ENCODE measurements around the gene NTM. TPM values are rescaled to one million over a fixed set of nuclear protein-coding genes. Genes with fewer than 3 reads are reported as not detected.

The NTM gene
- total and polyA plus RNA-seq, 4 experiments from 2014 or later = not detected

DNA sequence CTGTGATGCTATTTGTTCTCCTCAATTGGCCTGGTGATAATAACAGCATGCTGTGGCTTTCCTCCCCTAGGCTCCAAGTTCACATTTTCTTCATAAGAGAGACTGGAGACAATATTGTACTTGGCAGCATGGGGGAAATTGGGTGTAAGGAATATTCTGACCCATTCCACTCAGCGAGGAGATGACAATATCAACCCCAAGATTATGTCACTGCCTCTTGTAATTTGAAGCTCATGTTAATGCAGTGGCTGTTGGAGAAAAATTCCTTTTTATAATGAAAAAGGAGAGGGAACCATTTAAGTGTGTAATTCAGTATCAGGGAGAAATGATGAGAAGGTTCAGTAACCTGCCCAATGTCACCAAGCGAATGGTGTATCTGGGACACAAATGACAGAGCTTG lies 665.8 kb downstream of the NTM start:
- ChIA-PET CTCF (ENCODE audit: partially characterized antibody) (no interaction called here), POLR2A (ENCODE audit: partially characterized antibody) (no interaction called here)
- Mint-ChIP-seq H3K4me3 (no peak overlapping the region), H3K36me3 (no peaks in the 10 kb centered on the region), H3K27me3 (peaks cover 0 to 1% of the 10 kb centered on the region in 2 donors), H3K9me3 (peaks cover 0 to 5% (median 0%) of the 10 kb centered on the region in 8 donors), H3K27ac (no peak overlapping the region), H3K4me1 (no peaks in the 10 kb centered on the region)
- no peaks in the 10 kb centered on the region for H3K4me1 ChIP-seq (ENCODE audit: insufficient read depth, low read length)
- no peak overlapping the region for H3K4me3 ChIP-seq (ENCODE audit: low read length in 2 of 2)
- no peak for DNase-seq
- intact Hi-C loops (cut with micrococcal nuclease) = no loop called here
- no peak overlapping the region for H3K27ac ChIP-seq (ENCODE audit: low read depth, low read length)
- no peaks in the 10 kb centered on the region for H3K36me3 ChIP-seq (ENCODE audit: insufficient read depth, low read length)
- H3K9me3 ChIP-seq (ENCODE audit: control insufficient read depth in 1 of 2, low read length in 2 of 2) = no peaks in the 10 kb centered on the region
- no peaks in the 10 kb centered on the region for H3K27me3 ChIP-seq (ENCODE audit: insufficient read depth, low read length)

DNA sequence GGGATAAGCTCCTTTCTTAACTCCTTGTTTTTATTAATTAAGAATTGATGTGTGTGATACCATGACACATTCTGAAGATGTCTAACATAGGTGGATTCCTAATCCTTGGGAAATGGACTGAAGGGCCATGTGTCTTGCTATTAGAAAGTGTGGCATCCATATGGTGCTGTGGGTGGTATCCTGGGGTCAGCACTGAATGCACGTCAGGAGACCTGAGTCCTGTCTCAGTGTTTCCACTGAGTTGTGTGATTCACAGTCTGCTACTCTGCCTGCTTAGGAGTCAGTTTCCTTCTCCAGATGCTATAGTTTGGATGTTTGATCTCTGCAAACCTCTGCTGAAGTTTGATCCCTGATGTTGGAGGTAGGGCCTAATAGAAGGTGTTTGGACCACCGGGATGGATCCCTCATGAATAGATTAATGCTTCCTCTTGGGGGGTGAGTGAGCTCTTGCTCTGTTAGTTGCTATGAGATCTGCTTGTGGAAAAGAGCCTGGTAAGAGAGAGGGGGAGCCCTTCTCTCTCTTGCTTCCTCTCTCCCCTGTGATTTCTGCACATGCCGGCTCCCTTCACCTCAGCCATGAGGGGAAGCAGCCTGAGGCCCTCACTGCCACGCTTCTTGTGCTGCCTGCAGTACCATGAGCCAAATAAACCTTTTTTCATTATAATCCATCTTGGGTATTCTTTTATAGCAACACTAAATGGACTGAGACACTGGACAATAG lies 666.5 kb downstream of the NTM start:
- Mint-ChIP-seq H3K4me3 (no peak overlapping the region), H3K36me3 (no peaks in the 10 kb centered on the region), H3K4me1 (no peaks in the 10 kb centered on the region), H3K27me3 (peaks cover 0 to 1% of the 10 kb centered on the region in 2 donors), H3K27ac (no peak overlapping the region), H3K9me3 (peaks cover 0 to 3% (median 0%) of the 10 kb centered on the region in 8 donors)
- DNase-seq = no peak
- Histone ChIP-seq H3K4me3 (ENCODE audit: low read length in 2 of 2) (no peak overlapping the region), H3K27me3 (ENCODE audit: insufficient read depth, low read length) (no peaks in the 10 kb centered on the region), H3K36me3 (ENCODE audit: insufficient read depth, low read length) (no peaks in the 10 kb centered on the region), H3K9me3 (ENCODE audit: control insufficient read depth in 1 of 2, low read length in 2 of 2) (no peaks in the 10 kb centered on the region), H3K4me1 (ENCODE audit: insufficient read depth, low read length) (no peaks in the 10 kb centered on the region), H3K27ac (ENCODE audit: low read depth, low read length) (no peak overlapping the region)
- ChIA-PET CTCF (ENCODE audit: partially characterized antibody) (no interaction called here), POLR2A (ENCODE audit: partially characterized antibody) (no interaction called here)
- intact Hi-C loops (cut with micrococcal nuclease) = no loop called here

DNA sequence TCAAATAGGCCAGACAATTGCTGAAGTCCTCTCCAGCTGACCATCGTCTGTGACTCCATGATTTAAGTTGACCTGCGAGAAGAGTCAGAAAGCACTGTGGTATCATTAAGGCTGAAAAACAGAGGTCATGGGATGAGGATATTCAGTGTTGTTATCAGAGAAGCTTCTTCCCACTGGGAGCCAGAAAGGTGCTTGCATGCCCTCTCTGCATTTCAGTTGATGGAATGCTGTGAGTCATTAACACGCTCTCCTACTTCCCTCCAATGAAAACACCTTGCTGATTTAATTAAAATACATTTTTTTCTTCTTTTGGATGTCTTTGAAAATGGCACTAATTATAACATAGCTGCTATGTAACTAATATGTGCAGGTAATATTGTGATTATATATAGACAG lies 667.0 kb downstream of the NTM start:
- H3K4me1 ChIP-seq (ENCODE audit: insufficient read depth, low read length) = no peaks in the 10 kb centered on the region
- peaks cover 0 to 1% of the 10 kb centered on the region in 2 donors for H3K27me3 Mint-ChIP-seq
- H3K36me3 Mint-ChIP-seq = no peaks in the 10 kb centered on the region
- no peaks in the 10 kb centered on the region for H3K27me3 ChIP-seq (ENCODE audit: insufficient read depth, low read length)
- no peaks in the 10 kb centered on the region for H3K4me1 Mint-ChIP-seq
- H3K27ac ChIP-seq (ENCODE audit: low read depth, low read length) = no peak overlapping the region
- H3K4me3 Mint-ChIP-seq = no peak overlapping the region
- H3K27ac Mint-ChIP-seq = no peak overlapping the region
- no peak for DNase-seq
- H3K36me3 ChIP-seq (ENCODE audit: insufficient read depth, low read length) = no peaks in the 10 kb centered on the region
- H3K9me3 ChIP-seq (ENCODE audit: control insufficient read depth in 1 of 2, low read length in 2 of 2) = no peaks in the 10 kb centered on the region
- ChIA-PET POLR2A (ENCODE audit: partially characterized antibody) (no interaction called here), CTCF (ENCODE audit: partially characterized antibody) (no interaction called here)
- no peak overlapping the region for H3K4me3 ChIP-seq (ENCODE audit: low read length in 2 of 2)
- intact Hi-C loops (cut with micrococcal nuclease) = no loop called here
- H3K9me3 Mint-ChIP-seq = peaks cover 0 to 2% (median 0%) of the 10 kb centered on the region in 8 donors

DNA sequence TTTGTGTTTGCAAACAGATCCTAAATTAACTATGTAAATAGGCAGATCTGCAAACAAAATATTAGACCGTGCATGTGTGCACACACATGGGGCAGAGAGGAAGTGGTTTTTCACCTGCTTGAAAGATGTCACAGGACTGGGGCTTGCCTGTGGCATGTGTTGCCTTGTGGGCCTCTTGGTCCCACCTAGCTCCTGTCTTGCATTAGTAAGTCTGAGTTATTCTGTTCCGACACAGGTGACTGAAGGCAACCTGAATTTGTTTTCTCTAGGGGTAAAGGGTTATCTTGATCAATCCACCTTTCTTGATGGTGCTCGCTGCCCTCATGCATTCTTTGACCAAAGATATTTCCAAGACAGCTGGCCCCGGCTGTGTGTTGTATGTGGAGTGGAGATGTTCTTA lies 667.5 kb downstream of the NTM start:
- Mint-ChIP-seq H3K36me3 (no peaks in the 10 kb centered on the region), H3K4me3 (no peak overlapping the region), H3K27me3 (peaks cover 0 to 1% of the 10 kb centered on the region in 2 donors), H3K9me3 (peaks cover 0 to 2% (median 0%) of the 10 kb centered on the region in 8 donors), H3K4me1 (no peaks in the 10 kb centered on the region), H3K27ac (no peak overlapping the region)
- no peak for DNase-seq
- intact Hi-C loops (cut with micrococcal nuclease) = no loop called here
- no peaks in the 10 kb centered on the region for H3K36me3 ChIP-seq (ENCODE audit: insufficient read depth, low read length)
- H3K4me1 ChIP-seq (ENCODE audit: insufficient read depth, low read length) = no peaks in the 10 kb centered on the region
- ChIA-PET CTCF (ENCODE audit: partially characterized antibody) (no interaction called here), POLR2A (ENCODE audit: partially characterized antibody) (no interaction called here)
- no peaks in the 10 kb centered on the region for H3K9me3 ChIP-seq (ENCODE audit: control insufficient read depth in 1 of 2, low read length in 2 of 2)
- H3K4me3 ChIP-seq (ENCODE audit: low read length in 2 of 2) = no peak overlapping the region
- no peak overlapping the region for H3K27ac ChIP-seq (ENCODE audit: low read depth, low read length)
- H3K27me3 ChIP-seq (ENCODE audit: insufficient read depth, low read length) = no peaks in the 10 kb centered on the region

DNA sequence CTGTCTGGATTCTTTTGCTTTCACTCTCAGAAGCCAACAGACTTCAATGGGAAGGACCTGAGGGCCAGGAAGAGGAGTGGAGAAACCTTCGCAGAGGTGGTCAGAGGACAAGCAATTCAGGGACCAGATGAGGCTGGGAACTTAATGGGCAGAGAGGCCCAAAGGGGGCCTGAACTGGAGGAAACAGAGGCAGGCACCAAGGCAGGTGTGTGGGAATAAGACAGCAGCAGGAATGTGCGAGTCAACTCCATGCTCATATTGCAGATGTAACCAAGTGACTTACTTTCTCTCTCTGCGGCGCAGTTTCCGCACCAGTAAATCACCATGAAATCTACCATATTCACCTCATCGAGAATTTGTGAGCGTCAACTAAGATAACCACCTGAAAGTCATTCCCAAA lies 669.1 kb downstream of the NTM start:
- Mint-ChIP-seq H3K36me3 (no peaks in the 10 kb centered on the region), H3K27ac (no peak overlapping the region), H3K4me1 (no peaks in the 10 kb centered on the region), H3K4me3 (peak overlapping the region in 1 of 8 donors; percentile 29), H3K27me3 (peaks cover 0 to 1% of the 10 kb centered on the region in 2 donors), H3K9me3 (peaks cover 0 to 5% (median 1%) of the 10 kb centered on the region in 8 donors)
- Histone ChIP-seq H3K36me3 (ENCODE audit: insufficient read depth, low read length) (no peaks in the 10 kb centered on the region), H3K27ac (ENCODE audit: low read depth, low read length) (no peak overlapping the region), H3K27me3 (ENCODE audit: insufficient read depth, low read length) (no peaks in the 10 kb centered on the region), H3K9me3 (ENCODE audit: control insufficient read depth in 1 of 2, low read length in 2 of 2) (no peaks in the 10 kb centered on the region), H3K4me1 (ENCODE audit: insufficient read depth, low read length) (no peaks in the 10 kb centered on the region), H3K4me3 (ENCODE audit: low read length in 2 of 2) (no peak overlapping the region)
- CTCF ChIA-PET (ENCODE audit: partially characterized antibody) = no interaction called here
- POLR2A ChIA-PET (ENCODE audit: partially characterized antibody) = no interaction called here
- DNase-seq = no peak
- intact Hi-C loops (cut with micrococcal nuclease) = no loop called here

DNA sequence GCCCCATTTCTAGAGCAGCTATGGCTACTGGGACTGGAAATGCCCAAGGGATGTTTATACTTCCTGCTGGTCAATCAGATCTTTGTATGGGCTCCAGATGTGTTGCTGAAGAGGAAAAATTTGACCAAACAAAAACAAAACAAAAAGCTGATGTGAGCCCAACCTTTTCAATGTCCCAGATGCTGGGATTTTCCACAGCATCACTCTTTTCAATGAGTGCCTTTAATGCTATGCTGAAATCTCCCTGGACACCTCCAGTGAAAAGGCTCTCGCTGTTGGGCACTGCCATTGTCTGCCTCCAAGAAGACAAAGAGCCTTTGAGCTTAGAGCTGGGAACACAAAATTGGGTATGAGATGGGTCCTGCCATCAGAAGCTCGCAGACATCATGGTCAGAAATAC lies 671.9 kb downstream of the NTM start:
- H3K4me1 Mint-ChIP-seq = no peaks in the 10 kb centered on the region
- H3K36me3 Mint-ChIP-seq = no peaks in the 10 kb centered on the region
- H3K36me3 ChIP-seq (ENCODE audit: insufficient read depth, low read length) = no peaks in the 10 kb centered on the region
- no peaks in the 10 kb centered on the region for H3K27me3 ChIP-seq (ENCODE audit: insufficient read depth, low read length)
- intact Hi-C loops (cut with micrococcal nuclease) = no loop called here
- no peak overlapping the region for H3K4me3 ChIP-seq (ENCODE audit: low read length in 2 of 2)
- no peak overlapping the region for H3K27ac Mint-ChIP-seq
- no peak overlapping the region for H3K27ac ChIP-seq (ENCODE audit: low read depth, low read length)
- H3K4me1 ChIP-seq (ENCODE audit: insufficient read depth, low read length) = no peaks in the 10 kb centered on the region
- peaks cover 0 to 7% (median 0%) of the 10 kb centered on the region in 8 donors for H3K9me3 Mint-ChIP-seq
- H3K27me3 Mint-ChIP-seq = peaks cover 0 to 1% of the 10 kb centered on the region in 2 donors
- H3K9me3 ChIP-seq (ENCODE audit: control insufficient read depth in 1 of 2, low read length in 2 of 2) = no peaks in the 10 kb centered on the region
- no peak overlapping the region for H3K4me3 Mint-ChIP-seq
- CTCF ChIA-PET (ENCODE audit: partially characterized antibody) = no interaction called here
- DNase-seq = no peak
- POLR2A ChIA-PET (ENCODE audit: partially characterized antibody) = no interaction called here

DNA sequence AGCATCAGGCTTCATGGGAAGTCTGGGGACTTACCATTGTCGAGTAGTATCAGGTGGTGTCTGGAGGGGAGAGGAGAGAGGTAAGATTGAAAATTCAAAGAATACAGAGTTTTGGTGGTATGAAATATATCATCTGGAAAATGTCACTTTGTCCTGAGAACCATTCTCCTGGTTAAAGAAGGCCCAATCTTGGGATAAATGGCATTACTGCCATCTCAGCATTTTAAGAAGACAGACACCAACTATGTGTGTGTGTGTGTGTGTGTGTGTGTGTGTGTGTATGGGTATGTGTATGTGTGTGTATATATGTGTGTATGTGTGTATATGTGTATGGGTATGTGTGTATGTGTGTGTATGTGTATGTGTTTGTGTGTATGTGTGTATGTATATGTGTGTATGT lies 673.3 kb downstream of the NTM start:
- Histone ChIP-seq H3K4me3 (ENCODE audit: low read length in 2 of 2) (no peak overlapping the region), H3K9me3 (ENCODE audit: control insufficient read depth in 1 of 2, low read length in 2 of 2) (no peaks in the 10 kb centered on the region), H3K36me3 (ENCODE audit: insufficient read depth, low read length) (no peaks in the 10 kb centered on the region), H3K27me3 (ENCODE audit: insufficient read depth, low read length) (no peaks in the 10 kb centered on the region), H3K27ac (ENCODE audit: low read depth, low read length) (no peak overlapping the region), H3K4me1 (ENCODE audit: insufficient read depth, low read length) (no peaks in the 10 kb centered on the region)
- intact Hi-C loops (cut with micrococcal nuclease) = no loop called here
- POLR2A ChIA-PET (ENCODE audit: partially characterized antibody) = no interaction called here
- CTCF ChIA-PET (ENCODE audit: partially characterized antibody) = no interaction called here
- no peak for DNase-seq
- H3K4me3 Mint-ChIP-seq = no peak overlapping the region
- H3K27ac Mint-ChIP-seq = no peak overlapping the region
- no peaks in the 10 kb centered on the region for H3K36me3 Mint-ChIP-seq
- peaks cover 0 to 1% of the 10 kb centered on the region in 2 donors for H3K27me3 Mint-ChIP-seq
- peaks cover 0 to 7% (median 1%) of the 10 kb centered on the region in 8 donors for H3K9me3 Mint-ChIP-seq
- no peaks in the 10 kb centered on the region for H3K4me1 Mint-ChIP-seq

DNA sequence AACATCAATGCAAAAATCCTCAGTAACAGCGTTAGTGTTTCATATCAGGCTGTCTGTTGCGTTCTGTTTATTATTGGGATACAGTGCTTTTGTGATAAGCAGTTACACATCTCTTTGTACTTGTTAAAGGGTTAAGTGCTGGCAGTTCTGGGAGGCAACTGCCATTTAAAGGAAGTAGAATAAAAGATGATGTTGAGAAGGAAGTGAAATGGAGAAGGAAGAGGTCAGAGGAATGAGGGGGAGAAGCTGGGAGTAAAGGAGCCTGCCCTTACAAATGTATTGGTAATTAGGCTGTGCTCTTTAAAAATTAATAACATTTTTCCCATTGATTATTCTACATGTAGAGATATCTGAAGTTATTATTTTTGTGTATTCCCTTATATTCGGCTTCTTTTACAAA lies 674.7 kb downstream of the NTM start:
- H3K4me1 Mint-ChIP-seq = no peaks in the 10 kb centered on the region
- no peaks in the 10 kb centered on the region for H3K36me3 ChIP-seq (ENCODE audit: insufficient read depth, low read length)

More for the DNA sequence above, 674.7 kb downstream of the NTM start:
- no peak for DNase-seq
- Mint-ChIP-seq H3K9me3 (peaks cover 0 to 7% (median 1%) of the 10 kb centered on the region in 8 donors), H3K27me3 (peaks cover 0 to 1% of the 10 kb centered on the region in 2 donors), H3K36me3 (no peaks in the 10 kb centered on the region), H3K4me3 (no peak overlapping the region), H3K27ac (no peak overlapping the region)
- H3K27me3 ChIP-seq (ENCODE audit: insufficient read depth, low read length) = no peaks in the 10 kb centered on the region
- POLR2A ChIA-PET (ENCODE audit: partially characterized antibody) = no interaction called here
- no peak overlapping the region for H3K4me3 ChIP-seq (ENCODE audit: low read length in 2 of 2)
- H3K27ac ChIP-seq (ENCODE audit: low read depth, low read length) = no peak overlapping the region
- H3K4me1 ChIP-seq (ENCODE audit: insufficient read depth, low read length) = no peaks in the 10 kb centered on the region
- H3K9me3 ChIP-seq (ENCODE audit: control insufficient read depth in 1 of 2, low read length in 2 of 2) = no peaks in the 10 kb centered on the region
- CTCF ChIA-PET (ENCODE audit: partially characterized antibody) = no interaction called here
- intact Hi-C loops (cut with micrococcal nuclease) = no loop called here

Data from CD4-positive, alpha-beta memory T cell (primary cell).